Mesenteric fat pad (tissue), 1 donor: ENCODE results near the gene ADH1C. TPM values are rescaled to one million over a fixed set of nuclear protein-coding genes. Genes with fewer than 3 reads are reported as not detected.
"Not testable (repeated sequence)": the region's sequence is repeated elsewhere in the genome, so short reads cannot be mapped to it uniquely, and the experiment has no call there.

ENCODE experiments used
- DNase-seq: peaks from one replicate; pipeline ENCODE4 v3.0.0-alpha.2; 2020; ENCODE audit warnings: low spot score
- long read RNA-seq: library from polyadenylated mRNA; unstranded; transcript quantifications from one replicate; pipeline ENCODE4 v2.0.0, GENCODE V29; 2020
- total RNA-seq: library from RNA; stranded (reverse); fragmentation: NEBNext Ultra II Directional; extraction: Animal tissue kit (Norgen Biotek cat#: 25700); gene quantifications from one replicate; pipeline ENCODE4 v1.2.1, GENCODE V29; 2021
- donor health status: DM: yes; HTN: yes; CAD: no.

The ADH1C gene
- total RNA-seq = 79.9 TPM
- long read RNA-seq, transcript ADH1C-204 (9 exons, 1,740 nt) = major isoform, 146 of 200 reads
- long read RNA-seq, partial matches to known transcripts = 4 of 200 reads
- long read RNA-seq, other reads (novel, unspliced or antisense) = 48 of 200 reads

DNA sequence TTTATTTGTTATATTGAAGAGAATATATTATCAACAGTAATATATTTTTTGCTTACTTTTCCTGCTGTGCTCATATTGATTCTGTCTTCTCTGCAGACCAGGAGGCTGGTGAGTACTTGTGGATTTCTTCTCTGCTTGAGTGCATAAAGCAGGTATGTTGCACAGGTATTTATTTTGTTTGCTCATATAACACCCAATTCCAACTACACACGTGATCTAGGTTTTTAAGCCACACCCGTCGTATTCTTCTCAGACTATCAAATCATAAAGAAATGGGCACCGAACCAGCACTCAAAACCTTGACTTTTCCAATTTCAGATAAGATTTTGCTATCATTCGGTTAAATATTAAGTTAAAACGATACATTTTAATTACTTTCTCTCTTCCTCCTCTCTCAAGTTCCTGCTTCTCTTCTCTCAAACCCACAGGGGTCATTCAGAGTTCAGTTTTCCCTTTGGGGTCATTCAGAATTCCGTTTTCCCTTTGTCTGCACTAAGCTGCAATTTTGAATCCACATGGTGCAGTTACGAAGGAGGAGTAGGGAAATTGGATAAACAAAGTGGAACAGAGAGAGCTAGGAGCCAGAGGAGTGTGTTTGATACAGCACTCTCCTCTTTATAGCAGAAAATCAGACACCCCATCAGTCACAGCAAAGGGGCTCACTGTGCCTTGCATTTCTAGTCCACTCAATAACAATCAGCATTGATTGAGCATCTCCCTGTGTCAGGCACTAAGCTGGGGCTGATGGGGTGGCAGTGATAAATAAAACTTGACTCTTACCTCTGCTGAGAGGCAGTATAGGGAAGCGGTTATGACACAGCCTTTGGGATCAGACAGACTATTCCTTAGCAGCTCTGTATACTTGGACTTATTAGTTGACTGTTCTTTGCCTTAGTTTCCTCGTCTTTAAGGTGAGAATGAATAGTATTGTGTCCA is at the start of gene ADH1C:
ADH1C (minus strand) TSS at position 145 of the 936 bp plus-strand sequence; CDS start at position 74, 71 bp downstream.
- DNase-seq = no peak

DNA sequence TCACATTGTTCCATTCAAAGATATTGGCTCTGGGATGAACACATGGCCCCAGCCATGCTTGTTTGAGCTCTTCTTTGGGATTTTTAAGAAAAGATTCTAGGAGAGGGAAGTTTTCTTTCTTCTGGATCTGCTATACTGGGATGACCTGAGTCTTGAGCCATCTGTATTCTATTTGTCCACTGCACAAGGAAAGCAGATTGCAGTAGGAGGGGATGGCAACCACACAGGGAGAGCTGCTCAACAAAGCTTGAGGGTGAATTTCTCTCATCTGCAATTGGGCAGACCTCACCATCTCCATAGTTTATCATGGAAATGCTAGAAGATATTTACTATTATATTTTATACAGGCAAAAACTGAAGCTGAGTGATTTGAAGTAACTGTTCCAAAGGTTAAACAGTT is 48.3 kb upstream of the ADH1C start:
- no peak for DNase-seq

DNA sequence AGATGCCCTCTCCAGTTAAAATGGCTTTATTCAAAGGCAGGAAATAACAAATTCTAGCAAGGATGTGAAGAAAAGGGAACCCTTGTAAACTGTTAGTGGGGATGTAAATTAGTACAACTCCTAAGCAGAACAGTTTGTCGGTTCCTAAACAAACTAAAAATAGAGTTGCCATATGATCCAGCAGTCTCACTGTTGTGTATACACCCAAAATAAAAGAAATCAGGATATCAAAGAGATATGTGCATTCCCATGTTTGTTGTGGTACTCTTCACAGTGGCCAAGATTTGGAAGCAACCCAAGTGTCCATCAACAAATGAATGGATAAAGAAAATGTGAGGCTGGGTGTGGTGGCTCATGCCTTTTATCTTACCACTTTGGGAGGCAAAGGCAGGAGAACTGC is 46.5 kb upstream of the ADH1C start:
- no peak for DNase-seq

DNA sequence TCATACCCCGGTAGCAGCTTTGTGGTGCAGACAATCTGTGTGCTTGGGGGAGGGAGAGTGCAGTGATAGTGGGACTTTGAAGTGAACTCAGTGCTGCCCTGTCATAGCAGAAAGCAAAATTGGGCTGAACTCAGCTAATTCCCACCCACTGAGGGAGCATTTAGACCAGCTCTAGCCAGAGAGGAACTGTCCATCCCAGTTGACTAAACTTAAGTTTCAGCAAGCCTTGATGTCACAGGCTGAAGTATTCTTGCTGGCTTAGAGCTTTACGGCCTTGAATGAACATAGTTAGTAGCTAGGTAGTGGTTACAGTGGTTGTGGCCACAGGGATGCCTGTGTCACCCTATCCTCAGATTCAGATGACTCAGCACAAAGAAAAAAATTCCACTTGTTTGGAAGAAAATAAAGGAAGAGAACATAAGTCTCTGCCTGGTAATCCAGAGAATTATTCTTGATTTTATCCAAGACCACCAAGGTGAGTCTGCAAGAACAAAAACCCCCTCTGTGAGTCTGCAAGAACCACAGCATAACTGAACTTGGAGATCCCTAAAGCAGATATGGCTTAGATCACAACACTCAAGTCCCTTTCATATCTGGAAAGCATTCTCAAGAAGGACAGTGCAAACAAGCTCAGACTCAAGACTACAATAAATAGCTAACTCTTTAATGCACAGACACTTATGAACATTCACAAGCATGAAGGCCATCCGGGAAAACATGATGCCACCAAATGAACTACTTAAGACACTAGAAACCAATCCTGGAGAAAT is 43.2 kb upstream of the ADH1C start:
- no peak for DNase-seq

DNA sequence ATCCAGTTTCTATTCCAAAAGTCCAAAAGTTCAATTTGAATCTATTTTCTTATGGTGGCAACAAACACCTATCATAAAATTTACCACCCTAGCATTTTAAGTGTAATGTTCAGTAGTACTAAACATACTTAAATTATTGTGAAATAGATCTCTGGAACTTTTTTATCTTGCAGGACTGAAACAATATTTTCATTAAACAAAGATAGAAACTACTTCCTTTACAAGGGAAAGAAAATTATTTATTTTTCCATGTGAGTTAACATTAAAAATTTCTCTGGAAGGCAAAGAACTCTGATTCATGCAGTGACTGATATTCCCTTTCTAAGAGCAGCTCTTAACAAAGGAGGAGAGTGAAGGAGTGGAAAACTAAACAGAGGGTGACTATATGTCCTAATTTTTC is 42.4 kb upstream of the ADH1C start:
- DNase-seq = no peak

DNA sequence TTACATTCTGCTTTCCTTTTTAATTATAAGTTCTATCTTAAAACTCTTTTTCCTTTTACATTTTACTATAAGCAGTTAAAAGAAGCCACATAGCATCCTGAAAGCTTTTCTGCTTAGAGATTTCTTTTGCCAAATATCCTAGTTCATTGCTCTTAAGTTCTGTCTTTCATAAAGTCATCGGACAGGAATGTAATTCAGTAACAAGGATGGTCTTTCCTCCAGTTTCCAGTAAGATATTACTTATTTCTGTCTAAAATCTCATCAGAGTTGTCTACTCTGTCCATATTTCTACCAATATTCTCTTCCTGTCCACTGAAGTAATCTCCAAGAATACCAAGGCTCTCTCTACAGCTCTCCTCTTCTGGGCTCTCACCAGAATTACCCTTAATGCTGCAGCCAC is 37.5 kb upstream of the ADH1C start:
- DNase-seq = no peak

DNA sequence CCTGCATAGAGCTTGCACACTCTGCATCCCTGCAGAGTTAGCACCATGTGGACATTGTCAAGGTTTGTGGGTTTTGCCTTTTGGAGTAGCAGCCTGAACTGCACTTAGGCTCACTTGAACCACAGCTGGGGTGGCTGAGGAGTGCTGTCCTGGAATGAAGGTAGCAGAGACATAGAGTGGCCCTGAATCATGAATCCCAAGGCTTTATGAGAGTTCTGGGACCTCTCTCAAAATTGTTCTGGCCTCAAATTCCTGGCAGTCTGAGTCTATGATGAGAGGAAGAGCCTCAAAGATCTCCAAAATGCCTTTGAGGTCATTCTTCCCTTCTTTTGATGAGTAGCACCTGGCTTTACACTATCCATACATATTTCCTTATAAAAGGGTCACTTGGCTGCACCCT is 37.1 kb upstream of the ADH1C start:
- DNase-seq = no peak

DNA sequence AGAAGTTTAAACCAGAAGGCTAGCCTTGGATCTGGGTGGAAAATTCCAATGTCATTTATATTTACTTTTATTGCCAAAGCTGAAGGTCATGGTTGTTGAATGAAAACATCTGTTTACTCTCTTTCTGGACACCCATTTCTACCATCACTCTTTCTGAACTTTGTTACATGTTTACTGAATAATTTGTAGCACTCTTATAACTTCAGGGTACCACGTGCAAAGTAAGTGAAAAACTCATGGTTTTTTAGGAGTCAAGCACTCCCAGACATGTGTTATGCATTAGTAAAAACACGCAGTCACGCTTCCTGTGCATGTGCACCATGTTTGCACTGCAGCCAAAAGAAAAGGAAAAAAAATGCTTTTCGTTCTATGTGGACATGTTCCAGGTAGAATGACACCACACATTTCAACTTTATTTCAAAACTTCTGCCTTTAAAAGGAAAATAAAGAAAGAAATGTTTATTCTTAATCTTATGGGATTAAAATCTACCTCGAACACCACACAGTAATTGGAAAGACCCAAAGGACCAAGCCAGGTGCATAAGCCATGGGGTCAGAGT is 31.4 kb upstream of the ADH1C start:
- DNase-seq = no peak

DNA sequence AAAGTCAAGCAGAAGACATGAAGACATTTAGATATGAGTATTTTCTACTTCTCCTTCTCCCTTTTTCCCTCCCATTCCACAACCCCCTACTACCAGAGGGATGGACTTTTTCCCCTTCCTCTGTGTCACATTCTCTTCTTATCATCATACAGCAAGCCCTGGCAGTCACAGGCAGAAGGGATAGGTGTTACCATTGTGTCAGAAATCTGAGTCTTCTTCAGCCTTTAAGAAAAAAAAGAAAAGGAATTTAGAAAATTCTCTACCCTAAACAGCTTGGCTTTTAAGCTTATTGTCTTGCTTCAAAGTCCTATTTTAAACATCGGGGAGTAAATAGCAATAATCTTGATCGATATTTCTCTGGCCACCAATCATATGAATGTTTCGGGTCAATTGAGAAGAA is 30.9 kb upstream of the ADH1C start:
- no peak for DNase-seq

DNA sequence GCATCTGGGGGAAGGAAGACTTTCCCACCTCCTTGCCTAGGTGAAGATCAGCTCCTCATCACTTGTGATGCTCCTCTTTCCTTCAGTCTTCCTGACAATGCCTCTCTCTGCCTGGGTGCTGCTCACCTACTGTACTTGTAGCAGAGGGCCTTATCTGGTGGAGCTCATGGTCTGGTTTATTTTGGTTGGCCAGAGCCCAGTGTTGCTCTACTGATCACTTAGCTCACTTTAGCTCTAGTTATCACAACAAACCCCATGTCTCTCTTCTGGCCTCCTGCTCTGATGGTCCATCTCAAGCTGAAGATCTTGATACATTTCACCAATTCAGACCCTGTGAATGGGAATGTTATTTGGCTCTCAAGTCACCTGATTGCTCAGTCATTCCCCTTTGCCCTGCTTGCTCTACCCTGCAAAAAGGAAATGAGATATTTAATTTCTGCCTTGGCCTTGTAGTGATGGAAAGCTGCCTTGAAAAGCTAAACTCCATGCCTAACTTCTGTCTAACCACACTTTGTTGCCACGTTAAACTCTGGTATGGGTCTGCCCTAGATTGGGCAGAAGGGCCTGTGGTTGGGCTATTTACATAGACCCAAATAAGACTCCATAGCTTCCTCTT is 30.3 kb upstream of the ADH1C start:
- DNase-seq = no peak

DNA sequence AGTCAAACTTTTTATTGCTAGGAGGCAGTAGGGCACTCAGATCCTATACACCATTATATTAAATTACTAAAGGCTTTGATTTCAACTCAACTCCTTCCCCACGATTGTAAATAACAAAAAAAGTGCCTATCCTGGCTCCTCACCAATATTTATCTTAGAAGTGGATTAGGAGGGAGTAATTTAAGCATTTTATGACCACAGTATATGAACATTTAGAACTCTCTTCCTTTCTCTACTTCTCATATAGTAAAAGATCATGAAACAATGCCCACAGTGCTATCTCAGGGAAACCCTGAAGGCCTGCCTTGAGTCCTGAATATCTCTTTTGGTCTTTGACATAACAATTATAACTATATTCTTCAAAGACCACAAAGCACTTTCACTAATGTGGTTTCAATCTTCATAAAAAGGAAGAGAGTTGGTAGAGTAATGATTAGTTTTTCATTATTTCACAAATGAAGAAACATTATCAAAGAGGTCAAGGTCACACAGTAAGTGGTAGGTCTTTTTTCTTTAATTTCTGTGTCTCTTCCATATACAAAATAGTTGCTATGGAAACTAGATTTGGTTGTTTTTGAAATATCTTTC is 29.1 kb upstream of the ADH1C start:
- no peak for DNase-seq

DNA sequence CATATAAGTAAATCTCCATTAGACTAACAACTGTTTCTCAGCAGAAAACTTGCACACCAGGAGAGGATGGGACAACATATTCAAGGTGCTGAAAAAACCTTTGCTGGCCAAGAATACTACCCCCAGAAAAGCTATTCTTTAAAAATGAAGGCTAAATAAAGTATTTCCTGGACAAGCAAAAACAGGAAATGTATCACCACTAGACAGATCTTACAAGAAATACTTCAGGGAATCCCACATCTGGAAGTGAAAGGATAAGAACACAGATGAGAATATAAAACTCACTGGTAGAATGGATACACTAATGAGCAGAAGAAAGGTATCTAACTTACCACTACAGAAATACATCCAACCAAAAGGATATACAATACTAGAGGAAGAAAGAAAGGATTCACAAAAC is 27.0 kb upstream of the ADH1C start:
- DNase-seq = no peak

DNA sequence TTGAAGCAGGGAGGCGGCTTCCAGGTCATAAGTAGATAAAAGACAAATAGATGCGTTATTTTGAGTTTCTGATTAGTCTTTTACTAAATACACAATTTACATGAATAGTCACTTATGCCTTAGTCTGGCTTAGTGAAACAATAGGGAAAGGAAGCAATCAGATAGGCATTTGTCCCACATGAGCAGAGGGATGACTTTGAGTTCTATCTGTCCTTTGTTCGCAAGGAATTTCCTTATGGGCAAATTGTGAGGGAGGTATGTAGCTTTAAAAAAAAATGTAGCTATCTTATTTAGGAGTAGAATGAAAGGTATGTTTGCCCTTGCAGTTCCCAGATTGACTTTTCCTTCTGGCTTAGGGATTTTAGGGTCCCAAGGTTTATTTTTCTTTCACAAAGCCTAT is 26.3 kb upstream of the ADH1C start:
- DNase-seq = no peak

DNA sequence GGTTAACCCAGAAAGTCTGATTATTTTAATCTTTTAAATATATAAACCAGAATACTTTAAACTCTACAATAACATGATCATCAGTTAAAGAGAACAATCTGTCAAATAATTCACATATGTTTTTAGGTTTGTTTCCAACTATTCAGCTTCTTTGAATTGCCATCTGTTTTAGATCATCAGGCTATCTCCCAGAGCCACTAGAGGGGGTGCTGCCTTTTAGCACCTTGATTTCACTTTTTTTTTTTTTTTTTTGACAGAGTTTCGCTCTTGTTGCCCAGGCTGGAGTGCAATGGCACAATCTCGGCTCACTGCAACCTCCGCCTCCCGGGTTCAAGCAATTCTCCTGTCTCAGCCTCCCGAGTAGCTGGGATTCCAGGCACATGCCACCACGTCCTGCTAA is 24.8 kb upstream of the ADH1C start:
- DNase-seq = not testable (repeated sequence)

DNA sequence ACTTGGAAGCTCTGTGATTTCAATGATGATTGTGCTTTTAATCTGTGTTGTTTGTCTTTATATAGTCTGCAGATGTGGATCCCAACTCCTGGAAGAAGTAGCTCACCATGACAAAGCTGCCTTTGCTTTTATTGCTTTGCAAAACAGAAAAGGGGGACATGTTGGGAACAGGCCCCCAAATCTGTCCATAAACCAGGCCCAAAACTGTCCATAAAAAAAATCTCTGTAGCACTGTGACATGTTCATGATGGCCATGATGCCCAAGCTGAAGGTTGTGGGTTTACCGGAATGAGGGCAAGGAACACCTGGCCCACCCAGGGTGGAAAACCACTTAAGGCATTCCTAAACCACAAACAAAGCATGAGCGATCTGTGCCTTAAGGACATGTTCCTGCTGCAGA is 19.9 kb upstream of the ADH1C start:
- DNase-seq = not testable (repeated sequence)

DNA sequence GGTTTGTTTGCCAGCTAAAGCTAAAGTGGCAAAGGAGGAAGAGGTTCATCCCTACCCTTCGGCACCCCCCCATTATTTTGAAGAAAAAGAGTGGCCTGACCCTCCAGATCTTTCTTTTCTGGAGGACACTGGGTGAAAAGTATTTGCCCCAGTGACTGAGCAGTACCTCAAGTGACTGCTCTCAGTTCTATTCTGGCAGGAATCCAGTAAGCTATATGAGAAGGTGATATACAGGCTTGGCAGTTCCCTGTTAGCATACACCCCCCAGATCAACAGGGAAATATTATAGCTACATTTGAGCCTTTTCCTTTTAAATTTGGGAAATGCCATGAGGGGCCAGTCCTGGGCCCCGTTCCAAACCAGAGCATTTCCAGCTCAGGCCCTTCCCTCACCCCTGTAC is 15.3 kb upstream of the ADH1C start:
- not testable (repeated sequence) for DNase-seq

DNA sequence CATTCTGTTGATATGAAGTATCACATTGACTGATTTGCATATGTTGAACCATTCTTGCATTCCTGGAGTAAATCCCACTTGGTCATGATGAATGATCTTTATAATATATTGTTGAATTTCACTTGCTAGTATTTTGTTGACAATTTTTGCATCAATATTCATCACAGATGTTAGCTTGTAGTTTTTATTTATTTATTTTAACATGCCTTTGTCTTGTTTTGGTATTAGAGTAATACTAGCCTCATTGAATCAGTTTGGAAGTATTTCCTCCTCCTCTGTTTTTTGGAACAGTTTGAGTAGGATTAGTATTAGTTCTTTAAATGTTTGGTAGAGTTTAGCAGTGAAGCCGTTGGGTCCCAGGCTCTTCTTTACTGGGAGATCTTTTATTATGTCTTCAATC is 13.9 kb upstream of the ADH1C start:
- DNase-seq = no peak

DNA sequence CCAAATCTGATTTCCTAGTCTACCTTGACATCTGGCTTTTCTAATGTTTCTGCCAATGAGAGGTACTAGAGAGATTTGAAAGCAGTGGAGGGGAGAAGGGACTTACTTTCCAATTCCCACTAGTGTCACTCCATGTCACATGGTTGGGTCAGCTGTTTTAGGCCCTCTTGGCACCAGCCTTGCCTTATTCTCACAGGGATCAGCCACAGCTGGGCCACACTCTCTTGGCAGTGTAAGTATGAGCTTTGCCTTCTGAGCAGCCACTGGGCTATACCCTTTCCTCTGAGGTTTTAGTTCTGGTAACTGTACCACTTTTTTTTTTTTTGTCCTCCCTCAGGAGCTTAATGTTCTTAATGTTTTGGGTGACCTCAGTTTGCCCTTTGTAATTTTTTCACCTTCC is 10.2 kb upstream of the ADH1C start:
- DNase-seq = no peak

DNA sequence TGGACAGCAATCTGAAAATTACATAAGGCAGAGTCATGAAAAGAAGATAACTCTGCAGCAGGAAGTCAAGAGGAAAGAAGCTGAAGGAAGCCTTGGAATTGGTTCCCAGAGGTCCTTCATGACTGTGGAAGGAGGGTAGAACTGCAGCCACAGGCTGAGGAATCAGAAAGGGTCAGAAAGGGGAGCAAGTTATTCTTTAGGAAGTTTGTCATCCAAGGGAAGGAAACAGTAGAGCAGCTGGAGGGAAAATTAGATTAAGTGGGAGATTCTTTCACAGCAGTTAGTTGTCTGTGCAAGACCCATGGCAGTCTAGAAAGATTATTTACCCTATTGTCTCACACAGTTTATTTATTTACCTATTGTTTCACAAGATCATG is 9.3 kb upstream of the ADH1C start:
- no peak for DNase-seq

DNA sequence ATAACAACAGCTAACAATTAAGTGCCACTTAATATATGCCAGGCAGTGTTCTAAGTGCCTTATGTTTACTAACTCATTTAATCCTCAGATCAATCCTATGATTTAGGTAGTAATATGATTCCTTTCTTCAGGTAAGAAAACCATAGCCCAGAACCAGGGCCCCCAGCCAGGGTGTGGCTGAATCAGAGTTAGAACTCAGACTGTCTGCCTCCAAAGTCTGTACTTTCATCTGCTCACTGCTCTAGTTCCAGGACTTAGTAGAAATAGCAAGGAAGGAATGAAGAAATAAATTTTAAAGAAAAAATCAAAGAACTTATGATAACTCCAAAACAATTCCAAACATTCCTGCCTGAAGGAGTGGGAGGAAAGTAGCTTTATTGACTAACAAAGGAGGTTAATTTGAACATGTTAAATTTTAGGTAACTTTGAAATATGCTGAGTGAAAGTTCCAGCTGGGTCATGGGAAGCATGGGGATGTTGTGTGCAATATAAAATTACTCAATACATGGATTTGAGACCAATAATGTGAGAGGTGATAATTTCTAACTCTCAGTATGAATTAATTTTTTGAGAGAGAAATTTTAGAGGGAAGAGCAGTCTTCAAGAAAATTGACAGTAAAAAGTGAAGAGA is 8.8 kb upstream of the ADH1C start:
- DNase-seq = no peak
